ENCODE results near the gene BBX.

Gene BBX

DNA sequence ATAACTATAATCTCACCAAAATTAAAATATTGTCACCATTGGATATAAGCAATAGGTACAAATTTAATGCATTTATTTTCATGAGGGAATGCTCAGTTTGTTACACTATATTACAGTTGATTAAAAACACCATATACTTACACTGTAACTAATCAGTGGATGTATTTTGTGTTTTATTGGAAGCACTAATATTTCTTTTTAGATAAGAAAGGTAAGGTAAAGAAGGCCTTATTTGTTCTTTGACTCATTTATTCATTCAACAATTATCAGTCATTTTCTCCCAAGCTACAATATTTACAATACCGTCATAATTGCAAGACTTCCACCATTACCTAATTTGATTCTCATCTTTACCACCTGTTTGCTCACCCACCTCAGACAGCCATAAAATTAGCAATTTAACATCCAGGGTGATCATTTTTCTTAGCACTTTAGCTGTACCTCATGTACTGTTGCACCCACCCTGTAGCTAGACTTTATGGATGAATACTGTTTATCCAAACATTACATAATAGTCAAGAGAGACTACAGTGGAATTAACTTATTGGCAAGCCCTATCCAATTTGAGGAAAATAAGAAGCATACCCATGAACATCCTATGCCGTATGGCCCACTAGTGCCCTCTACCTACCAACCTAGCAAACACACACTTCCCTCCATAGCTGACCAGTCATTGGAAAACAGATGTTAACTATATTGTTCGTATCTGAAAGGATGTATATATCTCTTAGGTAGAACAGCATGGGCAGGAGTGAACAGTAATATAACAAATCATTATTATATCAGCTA, 229.6 kb downstream of the BBX start:
- DNase-seq (ENCODE audit: low read depth in 2 of 2) = no peak

DNA sequence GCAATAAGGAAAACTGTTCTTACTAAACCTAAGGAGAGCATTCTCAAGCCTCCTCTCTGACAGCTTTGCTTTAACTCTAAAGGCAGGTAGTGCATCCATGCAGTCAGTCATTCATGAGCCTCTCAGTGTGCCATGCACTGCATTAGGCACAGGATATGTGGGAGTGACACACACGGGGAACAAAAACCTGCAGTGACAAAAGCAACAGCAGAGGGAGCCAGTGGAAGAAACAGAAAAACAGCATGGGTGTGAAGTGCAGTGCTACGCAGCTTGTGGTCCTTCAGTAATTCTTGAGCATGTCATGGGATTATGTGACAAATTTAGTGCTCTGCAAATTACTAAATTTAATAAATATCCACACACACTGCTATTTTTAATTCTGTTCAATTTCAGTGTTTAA, 230.7 kb downstream of the BBX start:
- DNase-seq (ENCODE audit: low read depth in 2 of 2) = no peak

DNA sequence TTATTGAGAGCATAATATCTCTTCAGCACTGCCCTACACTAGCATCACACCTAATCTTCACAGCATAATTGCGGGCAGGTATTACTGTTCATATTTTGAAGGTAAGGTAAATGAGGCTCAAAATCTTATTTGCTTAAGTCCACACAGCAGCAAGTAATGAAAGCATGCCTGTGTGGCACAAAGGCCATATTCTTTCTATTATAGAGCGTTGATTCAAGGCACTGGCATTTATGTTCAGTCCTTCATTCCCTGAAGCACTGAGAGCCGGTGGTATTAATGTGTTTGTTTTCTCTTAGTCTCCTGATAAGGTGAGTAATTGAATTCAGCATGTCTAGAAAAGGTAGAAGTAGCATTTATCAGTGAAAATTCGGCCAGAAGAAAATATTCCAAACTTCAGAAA, 231.2 kb downstream of the BBX start:
- DNase-seq (ENCODE audit: low read depth in 2 of 2) = no peak

- DNase-seq (ENCODE audit: low read depth in 2 of 2) = no peak
Measured at GRCh38 chr3:107756649-107757048, 233.9 kb downstream of the BBX start.

GRCh38 chr3:107757140-107757539, 234.4 kb downstream of the BBX start:
- DNase-seq (ENCODE audit: low read depth in 2 of 2) = no peak

- DNase-seq (ENCODE audit: low read depth in 2 of 2) = no peak
Measured at GRCh38 chr3:107760144-107760543, 237.4 kb downstream of the BBX start.

- DNase-seq (ENCODE audit: low read depth in 2 of 2) = no peak
Measured at GRCh38 chr3:107761391-107761790, 238.6 kb downstream of the BBX start.

DNA sequence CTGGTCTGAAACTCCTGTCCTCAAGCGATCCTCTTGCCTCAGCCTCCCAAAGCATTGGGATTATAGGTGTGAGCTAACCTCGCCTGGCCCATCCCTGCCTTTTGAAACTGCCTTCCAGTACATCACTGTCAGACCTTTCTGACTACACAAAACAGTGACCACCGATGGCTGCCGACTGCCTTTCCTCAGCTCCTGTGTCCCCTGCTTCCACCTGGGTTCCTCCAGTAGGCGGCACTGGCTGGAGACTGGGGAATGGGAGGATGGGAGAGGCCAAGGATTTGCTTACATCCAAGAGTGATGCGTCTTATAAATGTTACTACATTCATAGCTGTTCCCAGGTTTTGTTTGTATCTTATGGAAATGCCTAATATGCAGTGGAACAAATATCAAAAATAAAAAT, 242.8 kb downstream of the BBX start:
- DNase-seq (ENCODE audit: low read depth in 2 of 2) = no peak

DNA sequence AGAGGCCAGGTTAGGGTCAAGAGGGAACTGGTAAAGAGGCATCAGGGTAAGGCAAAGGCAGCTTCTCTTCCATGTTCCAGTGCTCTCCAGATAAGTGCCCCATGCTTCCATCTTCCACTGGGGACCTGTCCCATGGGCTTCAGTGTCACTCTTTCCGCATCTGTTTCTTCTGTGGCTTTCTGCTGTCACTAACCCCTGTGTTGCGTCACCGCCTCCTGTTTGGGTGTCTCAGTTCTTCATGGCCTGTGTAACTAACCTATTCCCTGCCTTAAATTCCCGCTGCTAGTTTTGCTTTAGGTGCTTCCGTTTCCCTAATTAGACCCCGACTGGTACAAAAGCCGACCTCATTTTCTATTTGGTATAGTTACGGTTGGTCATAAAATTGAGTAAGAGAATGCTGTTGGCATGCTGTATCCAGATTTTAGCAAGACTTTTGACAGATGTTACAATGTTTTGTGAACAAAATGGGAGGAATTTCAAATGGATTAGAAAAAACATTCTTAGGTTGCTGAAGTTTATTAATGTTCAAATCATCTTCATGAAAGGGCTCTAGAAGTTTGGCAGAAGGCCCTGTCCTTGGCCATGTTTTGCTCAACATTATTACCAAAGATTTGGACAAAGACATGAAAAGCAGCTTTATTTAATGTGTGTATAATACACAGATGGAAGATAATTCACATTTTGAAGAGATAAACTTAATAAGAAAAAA, 245.3 kb downstream of the BBX start:
- DNase-seq (ENCODE audit: low read depth in 2 of 2) = no peak

- DNase-seq (ENCODE audit: low read depth in 2 of 2) = no peak
Measured at GRCh38 chr3:107769882-107770281, 247.1 kb downstream of the BBX start.

GRCh38 chr3:107772016-107772415, 249.3 kb downstream of the BBX start:
- DNase-seq (ENCODE audit: low read depth in 2 of 2) = no peak

- no peak for DNase-seq (ENCODE audit: low read depth in 2 of 2)
Measured at GRCh38 chr3:107775974-107776373, 253.2 kb downstream of the BBX start.

- no peak for DNase-seq (ENCODE audit: low read depth in 2 of 2)
Measured at GRCh38 chr3:107781253-107781652, 258.5 kb downstream of the BBX start.

DNA sequence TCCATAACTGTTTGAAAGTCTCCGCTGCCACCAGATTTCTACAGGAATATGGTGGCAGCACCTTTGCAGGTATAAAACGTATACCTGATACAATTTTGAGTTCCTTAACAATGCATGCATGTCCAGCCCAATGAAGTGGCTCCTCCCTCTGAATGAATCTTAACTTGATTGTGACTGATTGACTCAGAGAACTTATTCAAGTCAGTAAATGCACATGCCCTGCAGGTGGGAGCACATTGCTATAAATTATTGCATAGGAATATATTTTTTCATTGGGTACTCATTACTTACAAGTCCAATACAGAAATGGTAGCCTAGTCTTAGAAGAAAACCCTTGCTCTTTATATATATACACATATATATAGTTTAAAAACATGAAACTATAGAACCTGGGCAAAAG, 259.3 kb downstream of the BBX start:
- DNase-seq (ENCODE audit: low read depth in 2 of 2) = no peak

DNA sequence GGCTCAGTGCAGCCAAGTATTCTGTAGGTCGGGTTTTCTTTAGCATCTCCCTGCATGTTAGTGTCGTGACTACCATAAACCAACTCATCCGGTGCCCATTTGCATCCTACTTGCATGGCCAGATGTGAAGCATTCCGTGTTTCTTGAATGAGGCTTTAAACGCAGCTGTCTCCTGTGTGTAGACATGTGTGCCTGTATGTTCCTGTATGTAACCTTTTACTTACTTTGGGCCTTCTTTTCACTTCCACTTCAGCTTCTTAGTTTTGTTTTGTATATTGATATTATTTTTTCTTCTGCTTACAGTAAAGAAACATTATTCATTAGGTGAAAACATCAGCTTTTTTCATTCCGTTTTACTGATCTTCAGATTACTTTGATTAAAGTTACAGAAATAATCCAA, 267.9 kb downstream of the BBX start:
- DNase-seq (ENCODE audit: low read depth in 2 of 2) = no peak

DNA sequence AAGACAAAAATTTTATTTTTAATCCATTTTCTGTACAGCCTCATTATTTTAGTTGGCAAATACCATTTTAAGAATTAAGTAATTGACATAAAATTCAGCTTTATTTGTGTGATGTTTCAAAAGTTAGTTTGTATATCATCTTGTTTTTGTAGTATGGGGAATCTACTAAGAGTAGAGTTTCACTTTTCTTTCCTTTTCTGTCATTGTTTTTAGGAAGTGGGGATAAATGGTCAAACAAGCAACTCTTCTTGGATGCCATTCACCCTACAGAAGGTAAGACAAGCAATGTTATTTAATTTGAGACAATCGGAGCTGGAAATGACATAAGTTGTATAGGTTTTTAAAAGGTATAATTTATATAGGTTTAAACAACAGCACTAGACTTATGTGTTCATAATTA, 268.3 kb downstream of the BBX start:
- no peak for DNase-seq (ENCODE audit: low read depth in 2 of 2)

DNA sequence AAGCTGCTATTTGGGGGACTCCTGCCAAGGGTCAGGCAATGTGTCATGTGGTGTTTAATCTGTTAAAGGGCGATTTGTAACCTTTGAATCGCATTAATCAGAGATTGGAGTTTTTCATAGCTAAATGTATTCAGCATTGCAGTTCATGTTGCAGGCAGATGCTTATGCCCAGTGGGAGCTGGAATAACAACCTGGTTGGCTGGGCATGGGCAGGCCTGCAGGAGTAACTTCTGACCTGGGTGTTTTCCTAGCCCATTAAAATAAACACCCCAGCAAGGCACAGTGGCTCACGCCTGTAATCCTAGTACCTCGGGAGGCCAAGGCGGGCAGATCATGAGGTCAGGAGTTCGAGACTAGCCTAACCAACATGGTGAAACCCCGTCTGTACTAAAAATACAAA, 268.7 kb downstream of the BBX start:
- no peak for DNase-seq (ENCODE audit: low read depth in 2 of 2)

GRCh38 chr3:107794664-107795443, 272.1 kb downstream of the BBX start:
- DNase-seq (ENCODE audit: low read depth in 2 of 2) = no peak

DNA sequence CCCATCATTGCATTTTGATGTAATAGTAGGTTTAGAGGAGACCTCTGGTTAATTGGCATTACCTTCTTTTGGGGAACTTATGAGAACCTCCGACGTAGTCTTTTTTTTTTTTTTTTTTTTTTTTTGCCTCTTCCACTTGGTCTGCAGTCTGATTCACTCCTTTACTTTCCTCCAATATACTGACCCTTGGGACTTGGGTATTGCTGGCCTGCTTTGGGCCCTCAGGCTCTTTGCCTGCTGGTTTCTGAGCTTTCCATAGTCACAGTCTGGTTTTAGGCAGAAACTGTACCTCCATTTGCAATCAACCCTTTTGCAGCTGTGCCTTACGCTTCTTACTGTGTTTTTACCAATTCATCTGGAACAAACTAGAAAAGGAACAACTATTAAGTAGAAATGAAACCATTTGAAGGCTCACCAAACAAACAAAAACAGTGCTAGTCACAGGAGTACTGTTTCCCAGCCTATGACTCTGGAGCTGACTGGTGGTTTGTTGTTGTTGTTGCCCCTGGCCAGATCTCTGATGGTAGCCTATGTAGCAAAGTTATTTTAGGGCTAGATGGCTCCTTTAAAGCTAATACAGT, 272.8 kb downstream of the BBX start:
- DNase-seq (ENCODE audit: low read depth in 2 of 2) = no peak

- DNase-seq (ENCODE audit: low read depth in 2 of 2) = no peak
Measured at GRCh38 chr3:107796791-107797190, 274.0 kb downstream of the BBX start.

- DNase-seq (ENCODE audit: low read depth in 2 of 2) = no peak
Measured at GRCh38 chr3:107797586-107797985, 274.8 kb downstream of the BBX start.

GRCh38 chr3:107798381-107798780, 275.6 kb downstream of the BBX start:
- no peak for DNase-seq (ENCODE audit: low read depth in 2 of 2)
